ENCODE results near the gene CHST11.

Gene CHST11

GRCh38 chr12:104456417-104456949 is at the start of gene CHST11:
Gene CHST11 (plus strand): TSS chr12:104456948.
- DNase-seq: peak; percentile 87

- DNase-seq: no peak
Observed at GRCh38 chr12:104407438-104407837, 49.3 kb upstream of the CHST11 start.

GRCh38 chr12:104407922-104408321 is 48.8 kb upstream of the CHST11 start:
- no peak for DNase-seq

GRCh38 chr12:104410326-104410725 is 46.4 kb upstream of the CHST11 start:
- no peak for DNase-seq

- DNase-seq: no peak
Observed at GRCh38 chr12:104410786-104411185, 46.0 kb upstream of the CHST11 start.

GRCh38 chr12:104411826-104412641 is 44.7 kb upstream of the CHST11 start:
- DNase-seq: no peak

GRCh38 chr12:104412681-104413080 is 44.1 kb upstream of the CHST11 start:
- DNase-seq: no peak

GRCh38 chr12:104413330-104413729 is 43.4 kb upstream of the CHST11 start:
- no peak for DNase-seq

GRCh38 chr12:104414581-104415341 is 42.0 kb upstream of the CHST11 start:
- DNase-seq: no peak

GRCh38 chr12:104415342-104415980 is 41.3 kb upstream of the CHST11 start:
- no peak for DNase-seq

- no peak for DNase-seq
Observed at GRCh38 chr12:104416136-104416535, 40.6 kb upstream of the CHST11 start.

GRCh38 chr12:104416585-104416984 is 40.2 kb upstream of the CHST11 start:
- DNase-seq: no peak

GRCh38 chr12:104419717-104420116 is 37.0 kb upstream of the CHST11 start:
- no peak for DNase-seq

GRCh38 chr12:104420868-104421267 is 35.9 kb upstream of the CHST11 start:
- no peak for DNase-seq

GRCh38 chr12:104421343-104421742 is 35.4 kb upstream of the CHST11 start:
- DNase-seq: no peak

- no peak for DNase-seq
Observed at GRCh38 chr12:104422441-104422840, 34.3 kb upstream of the CHST11 start.

- no peak for DNase-seq
Observed at GRCh38 chr12:104423273-104423672, 33.5 kb upstream of the CHST11 start.

- no peak for DNase-seq
Observed at GRCh38 chr12:104423809-104424208, 32.9 kb upstream of the CHST11 start.

GRCh38 chr12:104424955-104425354 is 31.8 kb upstream of the CHST11 start:
- DNase-seq: no peak

- DNase-seq: no peak
Observed at GRCh38 chr12:104425614-104426013, 31.1 kb upstream of the CHST11 start.

GRCh38 chr12:104426926-104427546 is 29.7 kb upstream of the CHST11 start:
- no peak for DNase-seq

- no peak for DNase-seq
Observed at GRCh38 chr12:104427547-104427938, 29.2 kb upstream of the CHST11 start.

GRCh38 chr12:104433061-104433460 is 23.7 kb upstream of the CHST11 start:
- no peak for DNase-seq

Data from hematopoietic multipotent progenitor cell treated with erythropoietin and hydrocortisone succinate and interleukin-3 and kit ligand, for 8 days (in vitro differentiated cells).